Astrocyte (in vitro differentiated cells and primary cell): ENCODE data around the gene TMEM120B. TPM values are rescaled to one million over a fixed set of nuclear protein-coding genes. Genes with fewer than 3 reads are reported as not detected.
A peak's percentile ranks its signal among the peaks of the same experiment; 100 is the strongest.

Experiments
- DNase-seq: peaks from one replicate; pipeline ENCODE4 v3.0.0-alpha.2; 2010; ENCODE audit warnings: low read depth
- FAIRE-seq: peaks from 2 replicates; lab custom pipeline; 2011; peaks lifted over from hg19 to GRCh38; lab: Jason Lieb, UNC
- H2AFZ ChIP-seq: 2 replicates; pipeline ENCODE4 v1.6.0; 2012; ENCODE audit warnings: low read depth, low read length, inconsistent platforms
- H3K27ac ChIP-seq: 2 replicates; pipeline ENCODE4 v1.5.1; 2011; ENCODE audit warnings: low read depth, low read length, inconsistent platforms
- H3K27me3 ChIP-seq: 2 replicates; pipeline ENCODE4 v1.6.0; 2011; ENCODE audit warnings: low read length, inconsistent platforms; ENCODE audit not compliant: insufficient read depth
- H3K36me3 ChIP-seq: 2 replicates; pipeline ENCODE4 v1.5.1; 2011; ENCODE audit warnings: low read length, inconsistent platforms; ENCODE audit not compliant: insufficient read depth
- H3K4me1 ChIP-seq: 2 replicates; pipeline ENCODE4 v1.5.1; 2011; ENCODE audit warnings: low read length, inconsistent platforms; ENCODE audit not compliant: insufficient read depth
- H3K4me2 ChIP-seq: 2 replicates; pipeline ENCODE4 v1.6.0; 2012; ENCODE audit warnings: low read length, inconsistent platforms
- H3K4me3 ChIP-seq: 2 replicates; pipeline ENCODE4 v1.5.1; 2011; ENCODE audit warnings: low read depth, mild to moderate bottlenecking, low read length, inconsistent platforms; ENCODE audit not compliant: insufficient read depth
- H3K79me2 ChIP-seq: 2 replicates; pipeline ENCODE4 v1.6.0; 2012; ENCODE audit warnings: mild to moderate bottlenecking, low read length, inconsistent platforms; ENCODE audit not compliant: insufficient read depth
- H3K9ac ChIP-seq: 2 replicates; pipeline ENCODE4 v1.6.0; 2012; ENCODE audit warnings: mild to moderate bottlenecking, low read length, inconsistent platforms
- H3K9me3 ChIP-seq: 2 replicates; pipeline ENCODE4 v1.5.1; 2012; ENCODE audit warnings: low read depth, mild to moderate bottlenecking, low read length, inconsistent platforms; ENCODE audit not compliant: insufficient read depth
- H4K20me1 ChIP-seq: 2 replicates; pipeline ENCODE4 v1.6.0; 2012; ENCODE audit warnings: low read length, inconsistent platforms; ENCODE audit not compliant: insufficient read depth
- H3K27ac Mint-ChIP-seq: one replicate; pipeline ENCODE4 v1.8.0; 2021; ENCODE audit warnings: mild to moderate bottlenecking, mixed read lengths; ENCODE audit not compliant: unreplicated experiment
- H3K27me3 Mint-ChIP-seq: one replicate; pipeline ENCODE4 v1.8.0; 2021; ENCODE audit warnings: low read depth, mixed read lengths; ENCODE audit not compliant: unreplicated experiment
- H3K36me3 Mint-ChIP-seq: one replicate; pipeline ENCODE4 v1.8.0; 2021; ENCODE audit warnings: low read depth, mixed read lengths; ENCODE audit not compliant: unreplicated experiment
- H3K4me1 Mint-ChIP-seq: one replicate; pipeline ENCODE4 v1.8.0; 2021; ENCODE audit warnings: low read depth, mixed read lengths; ENCODE audit not compliant: unreplicated experiment
- H3K4me3 Mint-ChIP-seq: one replicate; pipeline ENCODE4 v1.8.0; 2021; ENCODE audit warnings: mild to moderate bottlenecking, moderate library complexity, mixed read lengths; ENCODE audit not compliant: unreplicated experiment
- H3K9me3 Mint-ChIP-seq: one replicate; pipeline ENCODE4 v1.8.0; 2021; ENCODE audit warnings: mild to moderate bottlenecking, mixed read lengths; ENCODE audit not compliant: unreplicated experiment
- CTCF ChIP-seq: IDR thresholded peaks from 2 replicates; pipeline ENCODE4 v1.5.1; 2011; ENCODE audit warnings: low read depth, mild to moderate bottlenecking, inconsistent platforms, low read length, moderate library complexity; ENCODE audit not compliant: insufficient read depth
- EZH2 ChIP-seq: IDR thresholded peaks from 2 replicates; pipeline ENCODE4 v1.6.1; 2012; ENCODE audit warnings: mild to moderate bottlenecking, low read length, inconsistent platforms; ENCODE audit not compliant: insufficient read depth
- total RNA-seq: library from RNA; stranded (reverse); gene quantifications from 2 replicates; pipeline ENCODE4 v1.2.1, GENCODE V29; 2021

Gene TMEM120B
- total RNA-seq, 1 donor from 2014 or later: 36.0 TPM

GRCh38 chr12:121769831-121770301 is 57.3 kb downstream of the TMEM120B start:
- peaks cover 11% of the 10 kb centered on the region for H3K36me3 Mint-ChIP-seq
- Histone ChIP-seq H3K4me1 (peaks cover 31% of the 10 kb centered on the region), H2AFZ (no peak overlapping the region), H3K4me2 (no peak overlapping the region), H3K4me3 (no peak overlapping the region), H3K9ac (no peak overlapping the region), H3K9me3 (no peaks in the 10 kb centered on the region), H3K36me3 (no peaks in the 10 kb centered on the region), H3K27me3 (no peaks in the 10 kb centered on the region), H3K27ac (no peak overlapping the region), H3K79me2 (no peaks in the 10 kb centered on the region), H4K20me1 (no peaks in the 10 kb centered on the region)
- no peak for TF ChIP-seq CTCF
- TF ChIP-seq EZH2: no peak
- peaks cover 35% of the 10 kb centered on the region for H3K4me1 Mint-ChIP-seq
- no peaks in the 10 kb centered on the region for H3K9me3 Mint-ChIP-seq
- H3K27ac Mint-ChIP-seq: peak overlapping the region; percentile 26
- FAIRE-seq: no peak
- no peak for DNase-seq
- H3K27me3 Mint-ChIP-seq: no peaks in the 10 kb centered on the region
- no peak overlapping the region for H3K4me3 Mint-ChIP-seq

DNA sequence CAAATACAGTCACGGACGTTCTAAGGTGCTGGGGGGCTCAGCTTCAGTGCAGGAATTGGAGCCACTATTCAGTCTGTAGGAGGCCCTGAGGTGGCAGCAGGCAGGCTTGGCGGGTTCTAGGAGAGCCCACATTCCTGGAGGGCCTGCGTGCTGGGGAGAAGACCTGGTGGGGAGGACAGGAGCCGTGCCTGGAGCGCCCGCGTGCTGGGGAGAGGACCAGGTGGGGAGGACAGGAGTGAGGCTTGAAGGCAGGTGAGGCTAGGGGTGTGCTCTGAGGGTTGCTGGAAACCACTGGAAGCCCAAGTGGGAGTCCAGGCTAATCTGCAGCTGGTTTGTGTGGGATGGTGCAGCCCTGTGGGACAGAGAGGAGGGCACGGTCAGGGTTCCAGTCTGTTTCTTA is 57.8 kb downstream of the TMEM120B start:
- Mint-ChIP-seq H3K27ac (no peak overlapping the region), H3K36me3 (peaks cover 11% of the 10 kb centered on the region), H3K4me3 (no peak overlapping the region), H3K4me1 (peaks cover 34% of the 10 kb centered on the region), H3K9me3 (no peaks in the 10 kb centered on the region), H3K27me3 (no peaks in the 10 kb centered on the region)
- Histone ChIP-seq H3K27me3 (no peaks in the 10 kb centered on the region), H3K9ac (no peak overlapping the region), H3K4me1 (peaks cover 28% of the 10 kb centered on the region), H2AFZ (no peak overlapping the region), H3K79me2 (no peaks in the 10 kb centered on the region), H3K36me3 (no peaks in the 10 kb centered on the region), H3K4me2 (no peak overlapping the region), H4K20me1 (no peaks in the 10 kb centered on the region), H3K9me3 (no peaks in the 10 kb centered on the region), H3K27ac (no peak overlapping the region), H3K4me3 (no peak overlapping the region)
- TF ChIP-seq EZH2 (no peak), CTCF (no peak)
- FAIRE-seq (no peak), DNase-seq (no peak)

- H3K4me1 ChIP-seq: peaks cover 21% of the 10 kb centered on the region
- no peaks in the 10 kb centered on the region for H3K9me3 ChIP-seq
- no peaks in the 10 kb centered on the region for H3K27me3 Mint-ChIP-seq
- no peak overlapping the region for H2AFZ ChIP-seq
- no peak for DNase-seq
- FAIRE-seq: no peak
- no peak overlapping the region for H3K9ac ChIP-seq
- H4K20me1 ChIP-seq: no peaks in the 10 kb centered on the region
- H3K27ac Mint-ChIP-seq: no peak overlapping the region
- H3K9me3 Mint-ChIP-seq: no peaks in the 10 kb centered on the region
- no peak overlapping the region for H3K4me3 Mint-ChIP-seq
- H3K79me2 ChIP-seq: no peaks in the 10 kb centered on the region
- TF ChIP-seq EZH2 (no peak), CTCF (no peak)
- no peaks in the 10 kb centered on the region for H3K27me3 ChIP-seq
- H3K27ac ChIP-seq: no peak overlapping the region
- H3K4me2 ChIP-seq: no peak overlapping the region
- H3K4me1 Mint-ChIP-seq: peaks cover 29% of the 10 kb centered on the region
- peaks cover 11% of the 10 kb centered on the region for H3K36me3 Mint-ChIP-seq
- H3K36me3 ChIP-seq: no peaks in the 10 kb centered on the region
- H3K4me3 ChIP-seq: no peak overlapping the region
Measured at GRCh38 chr12:121770813-121771625, 58.5 kb downstream of the TMEM120B start.
